K562 (cell line): ENCODE data around the gene KPNA4. TPM values are rescaled to one million over a fixed set of nuclear protein-coding genes. Genes with fewer than 3 reads are reported as not detected.

ENCODE experiments used
- ARNT ChIP-seq, 2 experiments: fragments of 450-650 bp; IDR thresholded peaks; 2 replicates each; pipeline ENCODE4 v1.6.1; 2016; ENCODE audit warnings: mild to moderate bottlenecking in 1 of 2
- CBX2 ChIP-seq: fragments of 200-600 bp; sonication (generic); IDR thresholded peaks from one replicate; pipeline ENCODE4 v1.6.1; 2012; ENCODE audit warnings: mild to moderate bottlenecking, low read length, inconsistent platforms; ENCODE audit not compliant: insufficient read depth, poor library complexity, severe bottlenecking
- COPS2 ChIP-seq: fragments of 450-650 bp; conservative IDR thresholded peaks from 2 replicates; pipeline ENCODE4 v1.6.1; 2016; ENCODE audit warnings: mild to moderate bottlenecking, moderate library complexity
- EGR1 ChIP-seq: fragments of 450-650 bp; conservative IDR thresholded peaks from 2 replicates; pipeline ENCODE4 v1.6.1; 2017; ENCODE audit warnings: mild to moderate bottlenecking
- ELK1 ChIP-seq: sonication (generic); formaldehyde crosslinking; IDR thresholded peaks from 2 replicates; pipeline ENCODE4 v1.8.1; 2022; ENCODE audit warnings: missing genetic modification reagents
- KAT8 ChIP-seq: fragments of 450-650 bp; IDR thresholded peaks from 2 replicates; pipeline ENCODE4 v1.6.1; 2016; ENCODE audit warnings: low read depth, mild to moderate bottlenecking
- KDM2B ChIP-seq: fragments of 250-450 bp; sonication (Bioruptor Pico); IDR thresholded peaks from 2 replicates; pipeline ENCODE4 v1.8.0; 2021; ENCODE audit warnings: mild to moderate bottlenecking, moderate library complexity
- KLF16 ChIP-seq: IDR thresholded peaks from 2 replicates; pipeline ENCODE4 v1.6.1; 2016; ENCODE audit warnings: antibody characterized with exemption
- MAFG ChIP-seq: fragments of 450-650 bp; conservative IDR thresholded peaks from 2 replicates; pipeline ENCODE4 v1.6.1; 2016; ENCODE audit warnings: missing genetic modification characterization, missing compliant biosample characterization
- MCM2 ChIP-seq: fragments of 450-650 bp; IDR thresholded peaks from 2 replicates; pipeline ENCODE4 v1.6.1; 2017; ENCODE audit warnings: low read depth, mild to moderate bottlenecking
- MLX ChIP-seq, 2 experiments: fragments of 450-650 bp in 1 of 2; sonication (generic) in 1 of 2; formaldehyde crosslinking; conservative IDR thresholded peaks; 2 replicates each; pipeline versions ENCODE4 v1.4.0 to v1.8.1; 2020 to 2022; ENCODE audit warnings: mild to moderate bottlenecking in 1 of 2, missing genetic modification reagents in 1 of 2
- NCOA4 ChIP-seq: fragments of 450-650 bp; IDR thresholded peaks from 2 replicates; pipeline ENCODE4 v1.6.1; 2018; ENCODE audit warnings: mild to moderate bottlenecking; ENCODE audit not compliant: partially characterized antibody
- NFXL1 ChIP-seq: fragments of 450-650 bp; formaldehyde crosslinking; IDR thresholded peaks from 2 replicates; pipeline ENCODE4 v1.4.0; 2021; ENCODE audit warnings: mild to moderate bottlenecking
- PHB2 ChIP-seq: fragments of 450-650 bp; IDR thresholded peaks from 2 replicates; pipeline ENCODE4 v1.6.1; 2017; ENCODE audit warnings: low read depth
- SIRT6 ChIP-seq: IDR thresholded peaks from one replicate; pipeline ENCODE4 v1.6.1; 2012; ENCODE audit warnings: low read depth, mild to moderate bottlenecking, control low read depth, inconsistent platforms, low read length, moderate library complexity
- SNIP1 ChIP-seq: fragments of 450-650 bp; IDR thresholded peaks from 2 replicates; pipeline ENCODE4 v1.7.1; 2017; ENCODE audit warnings: low read depth, mild to moderate bottlenecking
- SREBF2 ChIP-seq: sonication (generic); formaldehyde crosslinking; IDR thresholded peaks from 2 replicates; pipeline ENCODE4 v1.4.0; 2020; ENCODE audit warnings: mild to moderate bottlenecking, missing genetic modification reagents
- SRSF3 ChIP-seq: fragments of 200-400 bp; formaldehyde crosslinking; IDR thresholded peaks from 2 replicates; pipeline ENCODE4 v1.6.1; 2016; ENCODE audit warnings: mild to moderate bottlenecking, low read length, moderate library complexity; ENCODE audit not compliant: insufficient read depth
- THAP12 ChIP-seq: fragments of 250-450 bp; sonication (Bioruptor Pico); IDR thresholded peaks from 2 replicates; pipeline ENCODE4 v1.9.0; 2021; ENCODE audit warnings: mild to moderate bottlenecking, inconsistent platforms
- ZBTB5 ChIP-seq: fragments of 450-650 bp; IDR thresholded peaks from 2 replicates; pipeline ENCODE4 v1.6.1; 2017; ENCODE audit warnings: antibody characterized with exemption
- ZC3H8 ChIP-seq: fragments of 450-650 bp; IDR thresholded peaks from 2 replicates; pipeline ENCODE4 v1.6.1; 2017
- ZNF217 ChIP-seq: sonication (generic); formaldehyde crosslinking; IDR thresholded peaks from 2 replicates; pipeline ENCODE4 v1.8.0; 2022; ENCODE audit warnings: mild to moderate bottlenecking, missing genetic modification reagents
- ZNF316 ChIP-seq: fragments of 450-650 bp; IDR thresholded peaks from 2 replicates; pipeline ENCODE4 v1.6.1; 2016
- ZNF766 ChIP-seq: fragments of 200-800 bp; sonication (Bioruptor generic); conservative IDR thresholded peaks from 2 replicates; pipeline ENCODE4 v1.6.1; 2016; ENCODE audit warnings: missing genetic modification characterization, missing compliant biosample characterization
- polyA plus RNA-seq, 8 experiments: library from polyadenylated mRNA; depleted of rRNA in 4 of 8; stranded (reverse) in 5 of 8; unstranded in 3 of 8; fragments of >200 nt; fragmentation: Nextera tagmentation in 2 of 8; fragmentation: Illumina TruSeq in 1 of 8; extraction: Ambion mirVana in 2 of 8; extraction: Trizol in 1 of 8; gene quantifications; 2 replicates each; pipeline versions ENCODE4 v1.2.1 to v1.2.3, GENCODE V29; 2011 to 2014; ENCODE audit warnings: inconsistent platforms in 1 of 8, missing spikeins in 1 of 8
- total RNA-seq, 7 experiments: library from RNA; depleted of rRNA in 6 of 7; stranded (reverse); fragments of >200 nt in 6 of 7; fragmentation: Illumina TruSeq in 2 of 7; extraction: Trizol in 2 of 7; gene quantifications; 2 replicates each; pipeline versions ENCODE4 v1.2.1 to v1.2.3, GENCODE V29; 2011 to 2021; ENCODE audit warnings: low replicate concordance in 1 of 7

KPNA4 gene
- total and polyA plus RNA-seq, 9 of the 15 experiments (the other 6 are each of a cell fraction or from before 2014, with no cell fraction given), result 13.9 to 66.6 (median 34.5) TPM

- no peak for TF ChIP-seq ELK1
- TF ChIP-seq PHB2, result no peak
- no peak for TF ChIP-seq ZC3H8
- TF ChIP-seq KDM2B (CRISPR knock-in tag), result no peak
- no peak for TF ChIP-seq SRSF3
- TF ChIP-seq SNIP1, result no peak
- no peak for TF ChIP-seq EGR1
- no peak for TF ChIP-seq ZNF217 (CRISPR knock-in tag)
- TF ChIP-seq MCM2, result no peak
- no peak for TF ChIP-seq ZNF316
- no peak for TF ChIP-seq KLF16
- TF ChIP-seq THAP12, result peak; percentile 71
- no peak for TF ChIP-seq ZBTB5
- no peak for TF ChIP-seq NFXL1 (CRISPR knock-in tag)
- peak in 1 of 2 experiments; percentile 45; a peak in 1 of 4 replicates for TF ChIP-seq ARNT (IDR thresholded peaks at IDR 0.05)
- 0 out of 2 replicates have a peak, but pooled peaks have one; percentile 84 for TF ChIP-seq SREBF2 (CRISPR knock-in tag)
- TF ChIP-seq NCOA4, result no peak
- TF ChIP-seq MAFG (tag), result no peak
- TF ChIP-seq COPS2, result no peak
- no peak for TF ChIP-seq CBX2
- no peak for TF ChIP-seq KAT8
- peak in 1 of 2 experiments; percentile 99; a peak in 2 of 4 replicates for TF ChIP-seq MLX (CRISPR knock-in tag; conservative IDR thresholded peaks at IDR 0.05)
- peak; percentile 88 for TF ChIP-seq ZNF766 (CRISPR knock-in tag)
- TF ChIP-seq SIRT6, result no peak
These were observed 115.5 kb downstream of the KPNA4 start, which contains the start of gene TRIM59 (continued) for GRCh38 chr3:160449636-160450598.
